GM19043 (cell line): ENCODE measurements around the gene PTMS.

ENCODE experiments used
- ATAC-seq: cut with Tn5 transposase; IDR thresholded peaks from one replicate; pipeline ENCODE4 v1.9.1; 2021; ENCODE audit warnings: low read depth; ENCODE audit not compliant: unreplicated experiment

Gene PTMS

GRCh38 chr12:6770600-6770999, 4.4 kb downstream of the PTMS start:
- ATAC-seq = no peak

- no peak for ATAC-seq
These were observed 4.9 kb downstream of the PTMS start for GRCh38 chr12:6771091-6771495.

- ATAC-seq = no peak
These were observed 5.6 kb downstream of the PTMS start for GRCh38 chr12:6771509-6772330.

GRCh38 chr12:6772331-6772695, 6.2 kb downstream of the PTMS start, which contains the start of gene LAG3:
TSS of gene LAG3 (plus strand) at chr12:6772520. CDS start at chr12:6772853, 333 bp downstream.
- no peak for ATAC-seq

GRCh38 chr12:6772726-6773589, 6.8 kb downstream of the PTMS start:
- ATAC-seq = no peak

- ATAC-seq = no peak
These were observed 7.6 kb downstream of the PTMS start for GRCh38 chr12:6773590-6774351.

- no peak for ATAC-seq
These were observed 8.4 kb downstream of the PTMS start for GRCh38 chr12:6774499-6775062.

GRCh38 chr12:6775185-6776174, 9.3 kb downstream of the PTMS start:
- no peak for ATAC-seq

- ATAC-seq = no peak
These were observed 11.2 kb downstream of the PTMS start for GRCh38 chr12:6777386-6777785.

- no peak for ATAC-seq
These were observed 12.0 kb downstream of the PTMS start for GRCh38 chr12:6778217-6778573.

- ATAC-seq = peak; percentile 89
These were observed 12.7 kb downstream of the PTMS start for GRCh38 chr12:6778574-6779550.

GRCh38 chr12:6779708-6780432, 13.7 kb downstream of the PTMS start:
- no peak for ATAC-seq

GRCh38 chr12:6780573-6780972, 14.4 kb downstream of the PTMS start:
- no peak for ATAC-seq

- ATAC-seq = no peak
These were observed 16.0 kb downstream of the PTMS start for GRCh38 chr12:6782119-6782518.

GRCh38 chr12:6782850-6783566, 16.8 kb downstream of the PTMS start:
- no peak for ATAC-seq

GRCh38 chr12:6783828-6784227, 17.7 kb downstream of the PTMS start:
- ATAC-seq = no peak

GRCh38 chr12:6784296-6784695, 18.1 kb downstream of the PTMS start:
- ATAC-seq = no peak
